OCI-LY1 (cell line): ENCODE measurements around the gene CRAT.

Source experiments
- EZH2 ChIP-seq: fragments of 200-600 bp; sonication (generic), shearing (Covaris generic); IDR thresholded peaks from 2 replicates; pipeline ENCODE4 v1.8.0; 2017; ENCODE audit warnings: borderline replicate concordance, mixed run types, mild to moderate bottlenecking, antibody characterized with exemption, low read length, moderate library complexity, mixed read lengths
- TF ChIP-seq, protein P1 (sequence below): fragments of 200-600 bp; sonication (generic), shearing (Covaris generic); IDR thresholded peaks from 2 replicates; pipeline ENCODE4 v1.5.1; 2017; ENCODE audit warnings: mild to moderate bottlenecking, antibody characterized with exemption, low read length, moderate library complexity, mixed read lengths

DNA sequence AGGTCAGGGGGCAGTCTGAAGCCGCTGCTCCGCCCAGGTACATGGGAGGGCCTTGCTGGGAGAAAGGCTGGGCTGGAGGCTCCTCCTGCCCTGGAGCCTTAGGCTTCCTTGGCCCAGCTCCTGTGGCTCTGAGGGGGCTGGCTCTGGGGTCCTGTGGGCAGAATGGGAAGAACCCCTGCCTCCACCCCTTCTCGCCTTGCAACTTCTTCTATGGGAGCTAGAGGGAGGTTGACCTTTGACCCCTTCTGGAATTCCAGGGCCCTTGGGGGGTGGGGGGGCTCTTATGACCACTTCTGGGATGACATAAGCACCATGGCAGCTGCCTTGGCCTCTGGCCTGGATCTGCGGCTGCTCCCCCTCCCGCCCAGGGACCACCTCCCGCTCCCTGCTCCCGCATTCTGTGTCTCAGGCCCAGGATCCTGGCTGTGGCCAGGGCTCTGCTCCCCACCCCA, 35.3 kb upstream of the CRAT start:
- TF ChIP-seq, protein P1, sequence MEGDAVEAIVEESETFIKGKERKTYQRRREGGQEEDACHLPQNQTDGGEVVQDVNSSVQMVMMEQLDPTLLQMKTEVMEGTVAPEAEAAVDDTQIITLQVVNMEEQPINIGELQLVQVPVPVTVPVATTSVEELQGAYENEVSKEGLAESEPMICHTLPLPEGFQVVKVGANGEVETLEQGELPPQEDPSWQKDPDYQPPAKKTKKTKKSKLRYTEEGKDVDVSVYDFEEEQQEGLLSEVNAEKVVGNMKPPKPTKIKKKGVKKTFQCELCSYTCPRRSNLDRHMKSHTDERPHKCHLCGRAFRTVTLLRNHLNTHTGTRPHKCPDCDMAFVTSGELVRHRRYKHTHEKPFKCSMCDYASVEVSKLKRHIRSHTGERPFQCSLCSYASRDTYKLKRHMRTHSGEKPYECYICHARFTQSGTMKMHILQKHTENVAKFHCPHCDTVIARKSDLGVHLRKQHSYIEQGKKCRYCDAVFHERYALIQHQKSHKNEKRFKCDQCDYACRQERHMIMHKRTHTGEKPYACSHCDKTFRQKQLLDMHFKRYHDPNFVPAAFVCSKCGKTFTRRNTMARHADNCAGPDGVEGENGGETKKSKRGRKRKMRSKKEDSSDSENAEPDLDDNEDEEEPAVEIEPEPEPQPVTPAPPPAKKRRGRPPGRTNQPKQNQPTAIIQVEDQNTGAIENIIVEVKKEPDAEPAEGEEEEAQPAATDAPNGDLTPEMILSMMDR = no peak
- TF ChIP-seq EZH2 = no peak
